Measurements from ENCODE around the gene WBP4.

DNA sequence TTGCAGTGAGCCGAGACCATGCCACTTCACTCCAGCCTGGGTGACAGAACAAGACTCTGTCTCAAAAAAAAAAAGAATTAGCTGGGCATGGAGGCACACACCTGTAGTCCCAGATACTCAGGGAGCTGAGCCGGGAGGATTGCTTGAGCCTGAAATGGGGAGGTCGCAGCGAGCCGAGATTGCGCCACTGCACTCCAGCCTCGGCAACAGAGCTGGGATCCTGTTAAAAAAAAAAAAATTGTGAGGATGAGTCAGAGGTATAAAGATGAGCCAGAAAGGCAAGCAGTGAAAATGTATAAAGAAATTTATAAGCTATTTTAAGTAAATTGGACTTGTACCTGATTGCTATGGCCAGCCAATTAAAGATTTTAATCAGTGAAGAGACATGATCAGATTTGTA is 50.1 kb downstream of the WBP4 start:
- TF ChIP-seq POLR2A (IDR thresholded peaks at IDR 0.05) (no peak), CTCF (IDR thresholded peaks at IDR 0.05) (no peak), EP300 (IDR thresholded peaks at IDR 0.05) (no peak)
